WTC11 (cell line): ENCODE results near the gene DUSP1. TPM values are rescaled to one million over a fixed set of nuclear protein-coding genes. Genes with fewer than 3 reads are reported as not detected.

Experiments
- ATAC-seq: fragments of 200-7000 bp; cut with Tn5 transposase; 2 replicates; pipeline ENCODE4 v1.10.0; 2021; ENCODE audit warnings: mild to moderate bottlenecking, moderate library complexity
- CTCF ChIA-PET: fragments of 300-600 bp; sonication (Branson Sonifier 250); formaldehyde crosslinking; loops from one replicate; lab custom pipeline; 2021; ENCODE audit warnings: antibody characterized with exemption; lab: Charles Lee
- POLR2A ChIA-PET: fragments of 350-600 bp; sonication (Branson Sonifier 250); formaldehyde crosslinking; loops from one replicate; lab custom pipeline; 2021; ENCODE audit warnings: antibody characterized with exemption; lab: Charles Lee
- DNase-seq: peaks from one replicate; pipeline ENCODE4 v3.0.0; 2021; ENCODE audit warnings: low spot score
- H3K27ac Mint-ChIP-seq: 2 replicates; pipeline ENCODE4 v1.8.0; 2021; ENCODE audit warnings: mixed read lengths
- H3K27me3 Mint-ChIP-seq: 2 replicates; pipeline ENCODE4 v1.8.0; 2021; ENCODE audit warnings: low read depth, mild to moderate bottlenecking, moderate library complexity, mixed read lengths
- H3K36me3 Mint-ChIP-seq: 2 replicates; pipeline ENCODE4 v1.8.0; 2021; ENCODE audit warnings: mixed read lengths
- H3K4me1 Mint-ChIP-seq: 2 replicates; pipeline ENCODE4 v1.8.0; 2022; ENCODE audit warnings: mixed read lengths
- H3K4me3 Mint-ChIP-seq: 2 replicates; pipeline ENCODE4 v1.8.0; 2021; ENCODE audit warnings: mild to moderate bottlenecking, moderate library complexity, mixed read lengths
- H3K9me3 Mint-ChIP-seq: 2 replicates; pipeline ENCODE4 v1.8.0; 2021; ENCODE audit warnings: mixed read lengths
- ARID4B ChIP-seq: sonication (generic); formaldehyde crosslinking; IDR thresholded peaks from 2 replicates; pipeline ENCODE4 v1.8.0; 2023; ENCODE audit warnings: missing genetic modification reagents, mild to moderate bottlenecking, borderline replicate concordance
- ATF1 ChIP-seq: sonication (generic); formaldehyde crosslinking; IDR thresholded peaks from 2 replicates; pipeline ENCODE4 v1.8.1; 2023; ENCODE audit warnings: mild to moderate bottlenecking, moderate library complexity, missing genetic modification reagents
- CREM ChIP-seq: sonication (generic); formaldehyde crosslinking; IDR thresholded peaks from 2 replicates; pipeline ENCODE4 v1.8.1; 2022; ENCODE audit warnings: mild to moderate bottlenecking, missing genetic modification reagents, moderate library complexity
- ELF4 ChIP-seq: sonication (generic); formaldehyde crosslinking; IDR thresholded peaks from 2 replicates; pipeline ENCODE4 v1.8.1; 2022; ENCODE audit warnings: low read depth, mild to moderate bottlenecking, moderate library complexity, missing genetic modification reagents
- EMX1 ChIP-seq: fragments of 250-450 bp; sonication (Bioruptor Pico); IDR thresholded peaks from 2 replicates; pipeline ENCODE4 v1.8.0; 2021; ENCODE audit warnings: mild to moderate bottlenecking
- GTF2I ChIP-seq: fragments of 250-450 bp; sonication (Bioruptor Pico); conservative IDR thresholded peaks from 2 replicates; pipeline ENCODE4 v1.4.0; 2021; ENCODE audit warnings: mild to moderate bottlenecking
- IRF2 ChIP-seq: sonication (generic); formaldehyde crosslinking; IDR thresholded peaks from 2 replicates; pipeline ENCODE4 v1.8.0; 2022; ENCODE audit warnings: low read depth, missing genetic modification reagents, borderline replicate concordance
- JAZF1 ChIP-seq: fragments of 250-450 bp; sonication (Bioruptor Pico); IDR thresholded peaks from 2 replicates; pipeline ENCODE4 v1.9.0; 2021; ENCODE audit warnings: moderate library complexity, mild to moderate bottlenecking, inconsistent platforms
- MLX ChIP-seq: sonication (generic); formaldehyde crosslinking; IDR thresholded peaks from 2 replicates; pipeline ENCODE4 v1.8.1; 2023; ENCODE audit warnings: mild to moderate bottlenecking, missing genetic modification reagents, moderate library complexity
- NR1H2 ChIP-seq: sonication (generic); formaldehyde crosslinking; IDR thresholded peaks from 2 replicates; pipeline ENCODE4 v1.9.0; 2021; ENCODE audit warnings: mild to moderate bottlenecking, moderate library complexity, missing genetic modification reagents
- NR3C1 ChIP-seq: sonication (generic); formaldehyde crosslinking; conservative IDR thresholded peaks from 2 replicates; pipeline ENCODE4 v1.8.1; 2023; ENCODE audit warnings: low read depth, mild to moderate bottlenecking, missing genetic modification reagents
- RELA ChIP-seq: sonication (generic); formaldehyde crosslinking; IDR thresholded peaks from 2 replicates; pipeline ENCODE4 v1.8.1; 2022; ENCODE audit warnings: missing genetic modification reagents, mild to moderate bottlenecking, borderline replicate concordance
- SOX15 ChIP-seq: fragments of 250-450 bp; sonication (Bioruptor Pico); IDR thresholded peaks from 2 replicates; pipeline ENCODE4 v1.9.0; 2021; ENCODE audit warnings: mild to moderate bottlenecking
- TP53 ChIP-seq: sonication (generic); formaldehyde crosslinking; IDR thresholded peaks from 2 replicates; pipeline ENCODE4 v1.8.1; 2023; ENCODE audit warnings: mild to moderate bottlenecking, missing genetic modification reagents
- ZBTB21 ChIP-seq: sonication (generic); formaldehyde crosslinking; IDR thresholded peaks from 2 replicates; pipeline ENCODE4 v1.8.1; 2023; ENCODE audit warnings: mild to moderate bottlenecking, missing genetic modification reagents, borderline replicate concordance
- ZMAT4 ChIP-seq: fragments of 250-450 bp; sonication (Bioruptor Pico); IDR thresholded peaks from 2 replicates; pipeline ENCODE4 v1.9.0; 2021; ENCODE audit warnings: mild to moderate bottlenecking
- ZNF121 ChIP-seq: sonication (generic); formaldehyde crosslinking; IDR thresholded peaks from 2 replicates; pipeline ENCODE4 v1.8.0; 2023; ENCODE audit warnings: missing genetic modification reagents
- ZNF263 ChIP-seq: sonication (generic); formaldehyde crosslinking; IDR thresholded peaks from 2 replicates; pipeline ENCODE4 v1.8.1; 2022; ENCODE audit warnings: low read depth, mild to moderate bottlenecking, moderate library complexity, missing genetic modification reagents
- ZNF396 ChIP-seq: fragments of 250-450 bp; sonication (Bioruptor Pico); IDR thresholded peaks from 2 replicates; pipeline ENCODE4 v1.8.0; 2021; ENCODE audit warnings: mild to moderate bottlenecking, moderate library complexity, borderline replicate concordance
- total RNA-seq: library from RNA; stranded (reverse); gene quantifications from 3 replicates; pipeline ENCODE4 v1.2.3, GENCODE V29; 2021
- TF ChIP-seq, protein P1 (sequence below): sonication (generic); formaldehyde crosslinking; IDR thresholded peaks from 2 replicates; pipeline ENCODE4 v1.8.1; 2023; ENCODE audit warnings: mild to moderate bottlenecking, missing genetic modification reagents, borderline replicate concordance
- TF ChIP-seq, protein P2 (sequence below): sonication (generic); formaldehyde crosslinking; IDR thresholded peaks from 2 replicates; pipeline ENCODE4 v1.8.1; 2022; ENCODE audit warnings: mild to moderate bottlenecking, missing genetic modification reagents, moderate library complexity, borderline replicate concordance
- TF ChIP-seq, protein P3 (sequence below): fragments of 250-450 bp; sonication (Bioruptor Pico); IDR thresholded peaks from 2 replicates; pipeline ENCODE4 v1.8.0; 2021; ENCODE audit warnings: mild to moderate bottlenecking
- TF ChIP-seq, protein P4 (sequence below): sonication (generic); formaldehyde crosslinking; conservative IDR thresholded peaks from 2 replicates; pipeline ENCODE4 v1.8.1; 2022; ENCODE audit warnings: mild to moderate bottlenecking, missing genetic modification reagents

DUSP1 gene
- total RNA-seq, 1 experiment from 2014 or later = 9.5 TPM

DNA sequence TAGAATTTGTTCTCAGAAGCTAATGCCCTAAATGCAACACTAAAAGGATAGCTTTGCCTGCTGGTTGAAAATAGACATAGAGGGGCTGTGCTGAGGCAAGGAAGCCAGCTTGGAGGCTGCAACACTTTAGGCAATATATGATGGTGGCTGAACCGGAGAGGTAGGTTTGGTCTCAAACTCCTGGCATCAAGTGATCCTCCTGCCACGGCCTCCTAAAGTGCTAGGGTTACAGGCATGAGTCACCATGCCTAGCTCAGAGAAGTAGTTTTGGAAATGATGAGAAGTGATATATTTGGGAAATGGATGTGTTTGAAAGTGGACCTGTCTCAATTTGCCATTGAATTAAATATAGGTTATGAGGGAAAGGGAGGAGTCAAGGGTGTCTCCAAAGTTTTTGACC lies 10.0 kb downstream of the DUSP1 start:
- ChIA-PET CTCF (interaction anchor here (0.7 to 2.0 kb wide), 6 partner anchors 10 to 199 kb away, joined by 3 to 8 read pairs (median 4); partner anchors contain the start of genes DUSP1 and RPL26L1), POLR2A (no interaction called here)
- ATAC-seq (no peak), DNase-seq (no peak)
- Mint-ChIP-seq H3K27me3 (peaks cover 22% of the 10 kb centered on the region), H3K27ac (no peak overlapping the region), H3K9me3 (no peaks in the 10 kb centered on the region), H3K36me3 (no peaks in the 10 kb centered on the region), H3K4me1 (peaks cover 22% of the 10 kb centered on the region), H3K4me3 (no peak overlapping the region)
- TF ChIP-seq, protein P1, sequence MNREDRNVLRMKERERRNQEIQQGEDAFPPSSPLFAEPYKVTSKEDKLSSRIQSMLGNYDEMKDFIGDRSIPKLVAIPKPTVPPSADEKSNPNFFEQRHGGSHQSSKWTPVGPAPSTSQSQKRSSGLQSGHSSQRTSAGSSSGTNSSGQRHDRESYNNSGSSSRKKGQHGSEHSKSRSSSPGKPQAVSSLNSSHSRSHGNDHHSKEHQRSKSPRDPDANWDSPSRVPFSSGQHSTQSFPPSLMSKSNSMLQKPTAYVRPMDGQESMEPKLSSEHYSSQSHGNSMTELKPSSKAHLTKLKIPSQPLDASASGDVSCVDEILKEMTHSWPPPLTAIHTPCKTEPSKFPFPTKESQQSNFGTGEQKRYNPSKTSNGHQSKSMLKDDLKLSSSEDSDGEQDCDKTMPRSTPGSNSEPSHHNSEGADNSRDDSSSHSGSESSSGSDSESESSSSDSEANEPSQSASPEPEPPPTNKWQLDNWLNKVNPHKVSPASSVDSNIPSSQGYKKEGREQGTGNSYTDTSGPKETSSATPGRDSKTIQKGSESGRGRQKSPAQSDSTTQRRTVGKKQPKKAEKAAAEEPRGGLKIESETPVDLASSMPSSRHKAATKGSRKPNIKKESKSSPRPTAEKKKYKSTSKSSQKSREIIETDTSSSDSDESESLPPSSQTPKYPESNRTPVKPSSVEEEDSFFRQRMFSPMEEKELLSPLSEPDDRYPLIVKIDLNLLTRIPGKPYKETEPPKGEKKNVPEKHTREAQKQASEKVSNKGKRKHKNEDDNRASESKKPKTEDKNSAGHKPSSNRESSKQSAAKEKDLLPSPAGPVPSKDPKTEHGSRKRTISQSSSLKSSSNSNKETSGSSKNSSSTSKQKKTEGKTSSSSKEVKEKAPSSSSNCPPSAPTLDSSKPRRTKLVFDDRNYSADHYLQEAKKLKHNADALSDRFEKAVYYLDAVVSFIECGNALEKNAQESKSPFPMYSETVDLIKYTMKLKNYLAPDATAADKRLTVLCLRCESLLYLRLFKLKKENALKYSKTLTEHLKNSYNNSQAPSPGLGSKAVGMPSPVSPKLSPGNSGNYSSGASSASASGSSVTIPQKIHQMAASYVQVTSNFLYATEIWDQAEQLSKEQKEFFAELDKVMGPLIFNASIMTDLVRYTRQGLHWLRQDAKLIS (CRISPR knock-in tag) = no peak
- no peak for TF ChIP-seq ELF4 (CRISPR knock-in tag)
- no peak for TF ChIP-seq JAZF1 (CRISPR knock-in tag)
- no peak for TF ChIP-seq MLX (CRISPR knock-in tag)
- no peak for TF ChIP-seq NR1H2 (CRISPR knock-in tag)
- TF ChIP-seq, protein P2, sequence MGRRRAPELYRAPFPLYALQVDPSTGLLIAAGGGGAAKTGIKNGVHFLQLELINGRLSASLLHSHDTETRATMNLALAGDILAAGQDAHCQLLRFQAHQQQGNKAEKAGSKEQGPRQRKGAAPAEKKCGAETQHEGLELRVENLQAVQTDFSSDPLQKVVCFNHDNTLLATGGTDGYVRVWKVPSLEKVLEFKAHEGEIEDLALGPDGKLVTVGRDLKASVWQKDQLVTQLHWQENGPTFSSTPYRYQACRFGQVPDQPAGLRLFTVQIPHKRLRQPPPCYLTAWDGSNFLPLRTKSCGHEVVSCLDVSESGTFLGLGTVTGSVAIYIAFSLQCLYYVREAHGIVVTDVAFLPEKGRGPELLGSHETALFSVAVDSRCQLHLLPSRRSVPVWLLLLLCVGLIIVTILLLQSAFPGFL (CRISPR knock-in tag) = no peak
- TF ChIP-seq CREM = no peak
- TF ChIP-seq RELA (CRISPR knock-in tag) = no peak
- no peak for TF ChIP-seq ZNF121 (CRISPR knock-in tag)
- TF ChIP-seq ARID4B (CRISPR knock-in tag) = no peak
- TF ChIP-seq ZNF396 (CRISPR knock-in tag) = no peak
- TF ChIP-seq IRF2 (CRISPR knock-in tag) = no peak

DNA sequence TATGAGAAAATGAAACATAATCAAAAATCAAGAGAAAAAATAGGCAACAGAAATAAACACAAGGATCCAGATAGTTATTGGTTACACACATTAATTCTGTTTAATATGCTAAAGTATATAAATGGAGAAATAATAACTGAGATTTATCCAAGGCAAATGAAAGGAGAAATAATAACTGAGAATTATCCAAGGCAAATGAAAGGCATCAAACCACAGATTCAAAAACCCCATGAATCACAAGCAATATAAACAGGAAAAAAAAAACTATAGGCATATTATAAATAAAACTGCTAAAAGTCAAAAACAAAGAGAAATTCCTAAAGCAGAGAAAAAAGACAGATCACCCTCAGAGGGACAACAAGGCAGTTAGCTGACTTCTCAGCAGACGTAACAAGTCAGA lies 10.9 kb downstream of the DUSP1 start:
- POLR2A ChIA-PET = no interaction called here
- Mint-ChIP-seq H3K36me3 (no peaks in the 10 kb centered on the region), H3K9me3 (no peaks in the 10 kb centered on the region), H3K4me1 (peaks cover 15% of the 10 kb centered on the region), H3K27ac (no peak overlapping the region), H3K4me3 (no peak overlapping the region), H3K27me3 (peaks cover 22% of the 10 kb centered on the region)
- TF ChIP-seq, protein P3, sequence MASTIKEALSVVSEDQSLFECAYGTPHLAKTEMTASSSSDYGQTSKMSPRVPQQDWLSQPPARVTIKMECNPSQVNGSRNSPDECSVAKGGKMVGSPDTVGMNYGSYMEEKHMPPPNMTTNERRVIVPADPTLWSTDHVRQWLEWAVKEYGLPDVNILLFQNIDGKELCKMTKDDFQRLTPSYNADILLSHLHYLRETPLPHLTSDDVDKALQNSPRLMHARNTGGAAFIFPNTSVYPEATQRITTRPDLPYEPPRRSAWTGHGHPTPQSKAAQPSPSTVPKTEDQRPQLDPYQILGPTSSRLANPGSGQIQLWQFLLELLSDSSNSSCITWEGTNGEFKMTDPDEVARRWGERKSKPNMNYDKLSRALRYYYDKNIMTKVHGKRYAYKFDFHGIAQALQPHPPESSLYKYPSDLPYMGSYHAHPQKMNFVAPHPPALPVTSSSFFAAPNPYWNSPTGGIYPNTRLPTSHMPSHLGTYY = no peak
- no peak for TF ChIP-seq GTF2I (CRISPR knock-in tag)
- TF ChIP-seq, protein P4, sequence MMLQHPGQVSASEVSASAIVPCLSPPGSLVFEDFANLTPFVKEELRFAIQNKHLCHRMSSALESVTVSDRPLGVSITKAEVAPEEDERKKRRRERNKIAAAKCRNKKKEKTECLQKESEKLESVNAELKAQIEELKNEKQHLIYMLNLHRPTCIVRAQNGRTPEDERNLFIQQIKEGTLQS (CRISPR knock-in tag) = no peak
- TF ChIP-seq ZBTB21 (CRISPR knock-in tag) = no peak
- TF ChIP-seq EMX1 (CRISPR knock-in tag) = no peak
- no peak for TF ChIP-seq NR3C1
- TF ChIP-seq ZMAT4 = no peak
- TF ChIP-seq SOX15 = no peak
- no peak for TF ChIP-seq ZNF263 (CRISPR knock-in tag)
- TF ChIP-seq ATF1 = no peak
- TF ChIP-seq TP53 = no peak
- DNase-seq = no peak
- ATAC-seq = no peak
- CTCF ChIA-PET = interaction anchor here (0.7 to 3.0 kb wide), 4 partner anchors 39 to 46 kb away, joined by 4 to 9 read pairs (median 7); no protein-coding TSS in a partner anchor
